Measurements from ENCODE around the gene PCDHA1.

DNA sequence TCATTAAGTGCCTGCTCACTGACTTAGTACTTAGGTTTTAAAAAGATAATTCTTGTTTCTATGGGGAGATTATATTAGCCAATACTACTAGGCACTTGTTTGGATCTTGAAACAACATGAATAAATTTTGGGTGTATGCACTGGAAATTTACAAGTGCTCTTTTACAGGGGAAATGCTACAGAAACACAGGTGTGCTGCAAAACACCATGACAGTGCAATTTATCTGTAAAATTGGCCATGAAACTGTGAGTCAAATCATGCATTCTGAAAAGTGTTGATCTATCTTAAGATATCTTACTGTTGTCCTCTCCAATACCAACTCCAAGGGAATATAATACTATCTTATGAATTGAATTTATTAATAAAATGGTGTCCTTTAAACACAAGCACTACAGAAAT lies 253.1 kb downstream of the PCDHA1 start:
- TF ChIP-seq, protein P1, sequence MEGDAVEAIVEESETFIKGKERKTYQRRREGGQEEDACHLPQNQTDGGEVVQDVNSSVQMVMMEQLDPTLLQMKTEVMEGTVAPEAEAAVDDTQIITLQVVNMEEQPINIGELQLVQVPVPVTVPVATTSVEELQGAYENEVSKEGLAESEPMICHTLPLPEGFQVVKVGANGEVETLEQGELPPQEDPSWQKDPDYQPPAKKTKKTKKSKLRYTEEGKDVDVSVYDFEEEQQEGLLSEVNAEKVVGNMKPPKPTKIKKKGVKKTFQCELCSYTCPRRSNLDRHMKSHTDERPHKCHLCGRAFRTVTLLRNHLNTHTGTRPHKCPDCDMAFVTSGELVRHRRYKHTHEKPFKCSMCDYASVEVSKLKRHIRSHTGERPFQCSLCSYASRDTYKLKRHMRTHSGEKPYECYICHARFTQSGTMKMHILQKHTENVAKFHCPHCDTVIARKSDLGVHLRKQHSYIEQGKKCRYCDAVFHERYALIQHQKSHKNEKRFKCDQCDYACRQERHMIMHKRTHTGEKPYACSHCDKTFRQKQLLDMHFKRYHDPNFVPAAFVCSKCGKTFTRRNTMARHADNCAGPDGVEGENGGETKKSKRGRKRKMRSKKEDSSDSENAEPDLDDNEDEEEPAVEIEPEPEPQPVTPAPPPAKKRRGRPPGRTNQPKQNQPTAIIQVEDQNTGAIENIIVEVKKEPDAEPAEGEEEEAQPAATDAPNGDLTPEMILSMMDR (IDR thresholded peaks at IDR 0.05; ENCODE audit: low read depth, low read length, poor library complexity, severe bottlenecking), result no peak
- no peak for TF ChIP-seq EZH2phosphoT487 (IDR thresholded peaks at IDR 0.05; ENCODE audit: borderline replicate concordance, low read length)

Data from DOHH2 (cell line).